ENCODE measurements around the gene DAB1.

Gene DAB1

GRCh38 chr1:57162607-57163261 is 261.1 kb downstream of the DAB1 start:
- no peak for DNase-seq (ENCODE audit: low spot score)

GRCh38 chr1:57160594-57160993 is 263.3 kb downstream of the DAB1 start:
- no peak for DNase-seq (ENCODE audit: low spot score)

- DNase-seq (ENCODE audit: low spot score), result no peak
Measured at GRCh38 chr1:57158604-57158998, 265.3 kb downstream of the DAB1 start.

- no peak for DNase-seq (ENCODE audit: low spot score)
Measured at GRCh38 chr1:57157818-57158603, 265.8 kb downstream of the DAB1 start.

GRCh38 chr1:57156907-57157306 is 267.0 kb downstream of the DAB1 start:
- DNase-seq (ENCODE audit: low spot score), result no peak

GRCh38 chr1:57146100-57146499 is 277.8 kb downstream of the DAB1 start:
- no peak for DNase-seq (ENCODE audit: low spot score)

- no peak for DNase-seq (ENCODE audit: low spot score)
Measured at GRCh38 chr1:57142999-57143398, 280.9 kb downstream of the DAB1 start.

GRCh38 chr1:57142169-57142568 is 281.7 kb downstream of the DAB1 start:
- DNase-seq (ENCODE audit: low spot score), result no peak

- DNase-seq (ENCODE audit: low spot score), result no peak
Measured at GRCh38 chr1:57138432-57139078, 285.3 kb downstream of the DAB1 start.

- peak; percentile 16 for DNase-seq (ENCODE audit: low spot score)
Measured at GRCh38 chr1:57137980-57138379, 285.9 kb downstream of the DAB1 start.

- no peak for DNase-seq (ENCODE audit: low spot score)
Measured at GRCh38 chr1:57134803-57135202, 289.1 kb downstream of the DAB1 start.

- no peak for DNase-seq (ENCODE audit: low spot score)
Measured at GRCh38 chr1:57133686-57134085, 290.2 kb downstream of the DAB1 start.

- DNase-seq (ENCODE audit: low spot score), result no peak
Measured at GRCh38 chr1:57132993-57133622, 290.8 kb downstream of the DAB1 start.

GRCh38 chr1:57131701-57132394 is 292.0 kb downstream of the DAB1 start:
- DNase-seq (ENCODE audit: low spot score), result no peak

GRCh38 chr1:57131257-57131656 is 292.6 kb downstream of the DAB1 start:
- DNase-seq (ENCODE audit: low spot score), result no peak

GRCh38 chr1:57129865-57130264 is 294.0 kb downstream of the DAB1 start:
- DNase-seq (ENCODE audit: low spot score), result no peak

- DNase-seq (ENCODE audit: low spot score), result no peak
Measured at GRCh38 chr1:57127976-57128375, 295.9 kb downstream of the DAB1 start.

- no peak for DNase-seq (ENCODE audit: low spot score)
Measured at GRCh38 chr1:57124768-57125446, 299.0 kb downstream of the DAB1 start.

GRCh38 chr1:57124170-57124569 is 299.7 kb downstream of the DAB1 start:
- DNase-seq (ENCODE audit: low spot score), result no peak

GRCh38 chr1:57122031-57122430 is 301.8 kb downstream of the DAB1 start:
- DNase-seq (ENCODE audit: low spot score), result no peak

GRCh38 chr1:57118948-57119603 is 304.8 kb downstream of the DAB1 start:
- no peak for DNase-seq (ENCODE audit: low spot score)
